Testis (tissue), 3 donors: ENCODE results near the gene IL1RAP. TPM values are rescaled to one million over a fixed set of nuclear protein-coding genes. Genes with fewer than 3 reads are reported as not detected.

ENCODE experiments used
- DNase-seq: peaks from one replicate; pipeline ENCODE4 v3.0.0-alpha.2; 2019
- H3K27ac ChIP-seq, 2 donors: fragments of 200-600 bp; sonication (generic); one replicate each; pipeline ENCODE4 v1.5.1; 2019
- H3K27me3 ChIP-seq: fragments of 200-600 bp; sonication (generic); one replicate; pipeline ENCODE4 v1.5.1; 2019
- H3K36me3 ChIP-seq: fragments of 200-600 bp; sonication (generic); one replicate; pipeline ENCODE4 v1.5.1; 2017; ENCODE audit warnings: low read depth; ENCODE audit errors: missing control alignments
- H3K4me1 ChIP-seq: fragments of 200-600 bp; sonication (generic); one replicate; pipeline ENCODE4 v1.5.1; 2019
- H3K4me3 ChIP-seq, 2 donors: fragments of 200-600 bp; sonication (generic); one replicate each; pipeline ENCODE4 v1.5.1; 2017 to 2019
- H3K9me3 ChIP-seq: fragments of 200-600 bp; sonication (generic); one replicate; pipeline ENCODE4 v1.5.1; 2017
- POLR2A ChIP-seq: fragments of 450-650 bp; IDR thresholded peaks from one replicate; pipeline ENCODE4 v1.6.1; 2017; ENCODE audit warnings: antibody characterized with exemption, mild to moderate bottlenecking, moderate library complexity
- WGBS, 2 donors: methylation state at CpG; one replicate each; pipeline ENCODE4 v1.1.5; 2018; 5-methylcytosine and 5-hydroxymethylcytosine counted together
- intact Hi-C: fragments of 100-400 bp; cut with DNase I; formaldehyde crosslinking; loops from one replicate; pipeline ENCODE4 v1.15.1; 2023; ENCODE audit warnings: low total_unique reads
- polyA plus RNA-seq: library from polyadenylated mRNA; stranded (reverse); fragments of 350-450 nt; fragmentation: Illumina TruSeq; extraction: RNeasy Lipid Tissue Mini Kit (QIAGEN cat#74804); gene quantifications from one replicate; pipeline ENCODE4 v1.2.3, GENCODE V29; 2014; ENCODE audit warnings: low read depth, low replicate concordance; ENCODE audit not compliant: insufficient read depth
- total RNA-seq, 2 donors: library from RNA; depleted of rRNA; stranded (reverse); fragments of >200 nt; gene quantifications; one replicate each; pipeline ENCODE4 v1.2.3, GENCODE V29; 2016
- TF ChIP-seq, protein P1 (sequence below), 3 experiments: fragments of 450-650 bp in 2 of 3; fragments of 200-600 bp in 1 of 3; sonication (generic) in 1 of 3; IDR thresholded peaks; one replicate each; pipeline ENCODE4 v1.5.1; 2016 to 2019; ENCODE audit warnings: antibody characterized with exemption in 3 of 3, mild to moderate bottlenecking in 2 of 3, moderate library complexity in 1 of 3

Gene IL1RAP
- total and polyA plus RNA-seq, 3 donors from 2014 or later, result 1.7 to 3.2 (median 2.1) TPM

DNA sequence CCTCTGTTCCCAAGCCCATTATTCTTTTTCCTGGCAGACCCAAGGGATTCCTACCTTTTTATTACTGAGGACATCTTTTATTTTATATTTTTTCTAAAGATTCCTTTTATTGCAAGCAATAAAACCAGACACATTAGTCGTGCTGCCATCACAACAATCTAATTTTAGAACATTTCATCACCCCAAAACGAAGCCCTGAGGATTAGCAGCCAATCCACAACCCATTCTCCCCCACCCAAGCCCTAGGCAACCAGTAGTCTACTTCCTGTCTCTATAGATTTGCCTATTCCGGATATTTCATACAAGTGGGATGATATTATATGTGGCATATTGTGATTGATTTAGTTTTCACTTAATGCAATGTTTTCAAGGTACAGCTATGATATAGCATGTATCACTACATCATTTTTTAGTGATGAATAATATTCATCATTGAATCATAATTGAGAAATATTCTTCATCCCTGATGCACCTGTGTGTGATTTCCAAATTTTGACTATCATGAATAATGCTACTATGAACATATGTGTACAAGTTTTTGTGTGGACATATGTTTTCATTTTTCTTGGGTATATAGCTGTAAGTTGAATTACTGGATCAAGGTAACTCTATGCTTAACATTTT is 65.7 kb downstream of the IL1RAP start:
- TF ChIP-seq POLR2A, result no peak
- TF ChIP-seq, protein P1, sequence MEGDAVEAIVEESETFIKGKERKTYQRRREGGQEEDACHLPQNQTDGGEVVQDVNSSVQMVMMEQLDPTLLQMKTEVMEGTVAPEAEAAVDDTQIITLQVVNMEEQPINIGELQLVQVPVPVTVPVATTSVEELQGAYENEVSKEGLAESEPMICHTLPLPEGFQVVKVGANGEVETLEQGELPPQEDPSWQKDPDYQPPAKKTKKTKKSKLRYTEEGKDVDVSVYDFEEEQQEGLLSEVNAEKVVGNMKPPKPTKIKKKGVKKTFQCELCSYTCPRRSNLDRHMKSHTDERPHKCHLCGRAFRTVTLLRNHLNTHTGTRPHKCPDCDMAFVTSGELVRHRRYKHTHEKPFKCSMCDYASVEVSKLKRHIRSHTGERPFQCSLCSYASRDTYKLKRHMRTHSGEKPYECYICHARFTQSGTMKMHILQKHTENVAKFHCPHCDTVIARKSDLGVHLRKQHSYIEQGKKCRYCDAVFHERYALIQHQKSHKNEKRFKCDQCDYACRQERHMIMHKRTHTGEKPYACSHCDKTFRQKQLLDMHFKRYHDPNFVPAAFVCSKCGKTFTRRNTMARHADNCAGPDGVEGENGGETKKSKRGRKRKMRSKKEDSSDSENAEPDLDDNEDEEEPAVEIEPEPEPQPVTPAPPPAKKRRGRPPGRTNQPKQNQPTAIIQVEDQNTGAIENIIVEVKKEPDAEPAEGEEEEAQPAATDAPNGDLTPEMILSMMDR (IDR thresholded peaks at IDR 0.05), result no peak
- no peaks in the 10 kb centered on the region for H3K27me3 ChIP-seq
- intact Hi-C loops, result no loop called here
- DNase-seq, result no peak
- no peak overlapping the region for H3K27ac ChIP-seq
- 79 to 84% methylated on average over 3 of the region's 3 CpGs for WGBS, 2 donors
- no peaks in the 10 kb centered on the region for H3K9me3 ChIP-seq
- no peaks in the 10 kb centered on the region for H3K4me1 ChIP-seq
- no peak overlapping the region for H3K4me3 ChIP-seq
- H3K36me3 ChIP-seq, result no peaks in the 10 kb centered on the region

DNA sequence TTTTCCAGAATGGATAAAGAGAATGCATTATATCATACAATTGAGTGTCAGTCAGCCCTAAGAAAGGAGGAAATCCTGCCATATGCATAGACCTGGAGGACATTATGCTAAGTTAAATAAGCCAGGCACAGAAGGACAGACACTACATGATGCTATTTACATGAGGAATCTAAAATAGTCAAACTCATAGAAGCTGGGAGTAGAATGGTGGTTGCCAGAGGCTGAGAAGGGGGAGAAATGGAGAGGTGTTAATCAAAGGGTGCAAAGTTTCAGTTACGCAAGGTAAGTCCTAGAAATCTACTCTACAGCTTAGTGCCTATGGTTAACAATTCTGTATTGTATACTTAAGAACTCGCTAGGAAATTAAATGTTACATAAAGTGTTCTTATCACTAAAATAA is 66.5 kb downstream of the IL1RAP start:
- TF ChIP-seq, protein P1 (IDR thresholded peaks at IDR 0.05), result no peak
- no peak for TF ChIP-seq POLR2A
- no peaks in the 10 kb centered on the region for H3K27me3 ChIP-seq
- H3K36me3 ChIP-seq, result no peaks in the 10 kb centered on the region
- H3K9me3 ChIP-seq, result no peaks in the 10 kb centered on the region
- no peaks in the 10 kb centered on the region for H3K4me1 ChIP-seq
- WGBS, 2 donors, result 67 to 93% methylated on average over 2 of the region's 2 CpGs
- no peak overlapping the region for H3K4me3 ChIP-seq
- no peak for DNase-seq
- intact Hi-C loops, result no loop called here
- no peak overlapping the region for H3K27ac ChIP-seq

DNA sequence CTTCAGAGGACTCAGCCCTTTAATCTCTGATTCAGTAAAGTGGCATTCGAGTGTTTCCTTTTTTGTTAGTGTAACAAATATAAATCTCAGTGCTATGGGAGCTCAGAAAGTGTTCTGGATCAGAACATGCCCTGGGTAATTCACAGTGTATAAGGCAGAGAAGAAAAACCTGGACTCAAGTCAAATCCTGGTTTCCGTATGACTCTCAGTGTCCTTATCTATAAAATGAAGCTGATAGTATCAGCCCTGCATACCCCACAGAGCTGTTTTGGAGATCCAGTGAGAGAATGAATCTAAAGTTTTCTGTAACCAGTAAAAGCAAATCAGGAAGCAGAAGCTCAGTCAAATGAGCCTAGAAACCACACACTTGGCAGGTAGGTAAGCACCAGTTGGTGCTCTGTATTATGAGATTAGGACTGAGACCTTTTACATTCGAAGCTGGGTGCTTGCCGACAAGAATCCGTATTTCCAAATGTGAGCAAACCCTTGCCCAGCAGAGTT is 67.2 kb downstream of the IL1RAP start:
- DNase-seq, result no peak
- H3K27ac ChIP-seq, result no peak overlapping the region

DNA sequence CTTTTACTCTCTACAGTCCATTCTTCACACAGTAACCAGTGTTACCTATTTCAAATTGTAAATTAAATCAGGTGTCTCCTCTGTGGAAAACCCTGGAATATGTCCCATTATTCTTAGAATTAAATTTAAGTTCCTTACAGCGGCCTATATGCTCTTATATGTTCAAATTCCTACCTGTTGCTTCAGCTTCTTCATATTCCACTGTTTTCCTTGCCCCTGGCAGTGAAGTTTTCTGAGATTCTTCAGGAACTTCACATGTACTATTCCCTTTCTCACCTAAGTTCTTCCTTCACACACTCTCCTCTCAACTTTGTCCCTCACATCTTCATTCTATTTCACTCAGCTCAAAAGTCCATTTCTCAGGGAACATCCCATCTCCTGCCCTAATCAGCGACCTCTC is 68.8 kb downstream of the IL1RAP start:
- Histone ChIP-seq H3K4me3 (no peak overlapping the region), H3K4me1 (no peaks in the 10 kb centered on the region), H3K27ac (no peak overlapping the region), H3K36me3 (no peaks in the 10 kb centered on the region), H3K9me3 (no peaks in the 10 kb centered on the region), H3K27me3 (no peaks in the 10 kb centered on the region)
- TF ChIP-seq, protein P1 (IDR thresholded peaks at IDR 0.05), result no peak
- no peak for TF ChIP-seq POLR2A
- no peak for DNase-seq
- intact Hi-C loops, result no loop called here
- WGBS, 2 donors, result 93 to 98% methylated on average over 2 of the region's 2 CpGs

More for the DNA sequence above, 67.2 kb downstream of the IL1RAP start:
- TF ChIP-seq, protein P1 (IDR thresholded peaks at IDR 0.05), result no peak
- no peak for TF ChIP-seq POLR2A
- no peak overlapping the region for H3K4me3 ChIP-seq
- intact Hi-C loops, result no loop called here
- H3K27me3 ChIP-seq, result no peaks in the 10 kb centered on the region
- WGBS, 2 donors, result 74 to 75% methylated on average over 5 of the region's 5 CpGs
- H3K4me1 ChIP-seq, result no peaks in the 10 kb centered on the region
- no peaks in the 10 kb centered on the region for H3K36me3 ChIP-seq
- no peaks in the 10 kb centered on the region for H3K9me3 ChIP-seq
